Esophagus squamous epithelium (tissue), 4 donors: ENCODE results near the gene CCDC136.

ENCODE experiments used
- CTCF ChIP-seq, 6 experiments: fragments of 450-650 bp in 4 of 6; fragments of 200-600 bp in 2 of 6; sonication (generic) in 2 of 6; IDR thresholded peaks; one replicate each; pipeline ENCODE4 v1.5.1; 2016 to 2019; ENCODE audit warnings: antibody characterized with exemption in 6 of 6, mild to moderate bottlenecking in 4 of 6, moderate library complexity in 4 of 6
- POLR2A ChIP-seq, 4 donors: fragments of 450-650 bp; IDR thresholded peaks; one replicate each; pipeline ENCODE4 v1.6.1; 2017; ENCODE audit warnings: antibody characterized with exemption in 4 of 4, mild to moderate bottlenecking in 4 of 4, moderate library complexity in 3 of 4

- no peak for TF ChIP-seq CTCF (IDR thresholded peaks at IDR 0.05)
- TF ChIP-seq POLR2A (IDR thresholded peaks at IDR 0.05), result no peak
Measured at GRCh38 chr7:128745706-128746105, 46.1 kb upstream of the CCDC136 start.
